ENCODE results near the gene WFDC6. TPM values are rescaled to one million over a fixed set of nuclear protein-coding genes. Genes with fewer than 3 reads are reported as not detected.
A peak's percentile ranks its signal among the peaks of the same experiment; 100 is the strongest.

Gene WFDC6
- polyA plus RNA-seq, 1 donor (not counting 4 experiments of a cell fraction or from before 2014, with no cell fraction given) = not detected

DNA sequence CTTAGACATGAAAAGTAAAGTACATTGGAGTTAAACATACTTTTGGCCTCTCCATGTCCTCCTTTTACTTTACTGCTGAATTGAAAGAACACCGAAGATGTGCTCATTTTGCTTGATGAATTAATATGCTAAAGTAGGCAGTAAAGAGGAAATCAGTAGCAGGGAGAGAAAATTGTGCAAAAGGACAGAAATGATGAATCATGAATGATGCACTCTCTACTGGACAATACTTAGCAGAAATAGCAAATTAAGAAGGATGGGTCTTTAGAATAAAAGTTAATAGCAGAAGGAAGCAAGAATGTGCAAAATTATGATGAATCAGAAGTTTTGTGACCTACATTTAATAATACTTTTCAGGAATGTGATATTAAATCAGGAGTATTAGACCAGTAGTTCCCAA is 15.5 kb downstream of the WFDC6 start:
- H3K27me3 ChIP-seq (ENCODE audit: control insufficient read depth, extremely low read depth, insufficient read depth, low read length) = no peaks in the 10 kb centered on the region
- H3K36me3 ChIP-seq (ENCODE audit: control insufficient read depth in 2 of 2, extremely low read depth in 1 of 2, insufficient read depth in 2 of 2, low read length in 2 of 2) = no peaks in the 10 kb centered on the region
- no peaks in the 10 kb centered on the region for H3K9me1 ChIP-seq (ENCODE audit: control insufficient read depth, extremely low read depth, insufficient read depth, low read length)
- H3K27ac ChIP-seq (ENCODE audit: control insufficient read depth, insufficient read depth, low read length) = no peak overlapping the region
- DNase-seq (ENCODE audit: low read depth, low spot score) = no peak
- dilution Hi-C loops (cut with MboI; ENCODE audit: extremely low pct_ligation_motif_present, low sequenced_read_pairs) = no loop called here
- peak; percentile 36 for FAIRE-seq
- H3K9ac ChIP-seq (ENCODE audit: control insufficient read depth, extremely low read depth, insufficient read depth, low read length) = no peak overlapping the region
- no peak overlapping the region for H3K4me2 ChIP-seq (ENCODE audit: control insufficient read depth, extremely low read depth, insufficient read depth, low read depth, low read length)
- H3K9me3 ChIP-seq (ENCODE audit: control insufficient read depth, low read depth, low read length) = no peaks in the 10 kb centered on the region
- H3K79me2 ChIP-seq (ENCODE audit: control insufficient read depth, insufficient read depth, low read length) = no peaks in the 10 kb centered on the region
- H4K20me1 ChIP-seq (ENCODE audit: control insufficient read depth, extremely low read depth, insufficient read depth, low read length) = no peaks in the 10 kb centered on the region
- no peak overlapping the region for H3K4me3 ChIP-seq (ENCODE audit: control insufficient read depth in 2 of 3, extremely low read depth in 1 of 3, insufficient read depth in 2 of 3, low read depth in 1 of 3, low read length in 3 of 3)
- no peak for TF ChIP-seq EZH2 (IDR thresholded peaks at IDR 0.05; ENCODE audit: low read length)
- TF ChIP-seq CTCF (optimal IDR thresholded peaks at IDR 0.05 in 1 of 3, IDR thresholded peaks at IDR 0.05 in 1 of 3, conservative IDR thresholded peaks at IDR 0.05 in 1 of 3; ENCODE audit: extremely low read depth in 1 of 3, insufficient read depth in 2 of 3, low read length in 3 of 3) = no peak
- H2AFZ ChIP-seq (ENCODE audit: control insufficient read depth, low read length) = no peak overlapping the region
- peaks cover 7% of the 10 kb centered on the region for H3K4me1 ChIP-seq (ENCODE audit: control insufficient read depth, extremely low read depth, insufficient read depth, low read length)

DNA sequence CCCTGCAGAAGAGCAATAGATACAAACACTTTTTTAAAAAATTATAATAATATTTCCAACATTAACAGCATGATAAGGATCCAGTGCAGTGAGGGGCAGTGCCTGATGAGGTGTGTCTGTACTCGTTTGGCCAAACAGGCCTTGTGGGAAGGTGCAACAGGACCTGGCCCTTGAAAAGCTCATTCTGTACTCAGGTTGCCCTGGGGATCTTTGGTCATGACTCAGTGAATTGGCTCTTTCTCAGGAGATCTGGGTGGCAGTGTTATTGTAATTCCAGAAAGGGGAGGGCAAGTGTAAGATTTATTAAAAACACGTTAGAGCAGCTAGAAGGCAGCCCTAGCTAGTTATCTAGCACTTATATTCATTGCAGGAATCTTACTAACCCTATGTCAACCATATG is 21.0 kb downstream of the WFDC6 start:
- peaks cover 8% of the 10 kb centered on the region for H3K27me3 ChIP-seq (ENCODE audit: control insufficient read depth, extremely low read depth, insufficient read depth, low read length)
- TF ChIP-seq EZH2 (IDR thresholded peaks at IDR 0.05; ENCODE audit: low read length) (no peak), CTCF (optimal IDR thresholded peaks at IDR 0.05 in 1 of 3, IDR thresholded peaks at IDR 0.05 in 1 of 3, conservative IDR thresholded peaks at IDR 0.05 in 1 of 3; ENCODE audit: extremely low read depth in 1 of 3, insufficient read depth in 2 of 3, low read length in 3 of 3) (no peak)
- no peaks in the 10 kb centered on the region for H3K9me3 ChIP-seq (ENCODE audit: control insufficient read depth, low read depth, low read length)
- no peak overlapping the region for H3K4me3 ChIP-seq (ENCODE audit: control insufficient read depth in 2 of 3, extremely low read depth in 1 of 3, insufficient read depth in 2 of 3, low read depth in 1 of 3, low read length in 3 of 3)
- H3K9ac ChIP-seq (ENCODE audit: control insufficient read depth, extremely low read depth, insufficient read depth, low read length) = no peak overlapping the region
- H3K36me3 ChIP-seq (ENCODE audit: control insufficient read depth in 2 of 2, extremely low read depth in 1 of 2, insufficient read depth in 2 of 2, low read length in 2 of 2) = no peaks in the 10 kb centered on the region
- peak overlapping the region; percentile 39 for H3K27ac ChIP-seq (ENCODE audit: control insufficient read depth, insufficient read depth, low read length)
- peak overlapping the region; percentile 24 for H3K4me2 ChIP-seq (ENCODE audit: control insufficient read depth, extremely low read depth, insufficient read depth, low read depth, low read length)
- H3K4me1 ChIP-seq (ENCODE audit: control insufficient read depth, extremely low read depth, insufficient read depth, low read length) = peaks cover 17% of the 10 kb centered on the region
- H3K9me1 ChIP-seq (ENCODE audit: control insufficient read depth, extremely low read depth, insufficient read depth, low read length) = no peaks in the 10 kb centered on the region
- no peak overlapping the region for H2AFZ ChIP-seq (ENCODE audit: control insufficient read depth, low read length)
- no peaks in the 10 kb centered on the region for H4K20me1 ChIP-seq (ENCODE audit: control insufficient read depth, extremely low read depth, insufficient read depth, low read length)
- dilution Hi-C loops (cut with MboI; ENCODE audit: extremely low pct_ligation_motif_present, low sequenced_read_pairs) = no loop called here
- DNase-seq (ENCODE audit: low read depth, low spot score) = peak; percentile 35
- no peaks in the 10 kb centered on the region for H3K79me2 ChIP-seq (ENCODE audit: control insufficient read depth, insufficient read depth, low read length)
- peak; percentile 93 for FAIRE-seq

All from keratinocyte (primary cell).